Heart left ventricle (tissue), 16 donors: ENCODE results near the gene LMOD3. TPM values are rescaled to one million over a fixed set of nuclear protein-coding genes. Genes with fewer than 3 reads are reported as not detected.

Source experiments
- ATAC-seq, 4 donors: fragments of 200-7000 bp; cut with Tn5 transposase; one replicate each; pipeline ENCODE4 v1.9.1; 2020 to 2022; ENCODE audit warnings: moderate library complexity in 4 of 4, mild to moderate bottlenecking in 3 of 4, moderate number of reproducible peaks in 1 of 4
- DNase-seq, 5 donors: peaks; one replicate each; pipeline ENCODE4 v3.0.0-alpha.2; 2020
- H3K27ac ChIP-seq, 12 donors: fragments of 200-600 bp; sonication (generic) in 4 of 12; one replicate each; pipeline versions ENCODE4 v1.5.0 to v1.8.0; 2016 to 2022; ENCODE audit warnings: mild to moderate bottlenecking in 2 of 12
- H3K27me3 ChIP-seq, 9 donors: fragments of 200-600 bp; sonication (generic) in 2 of 9; one replicate each; pipeline versions ENCODE4 v1.5.1 to v1.8.0; 2016 to 2022; ENCODE audit warnings: mild to moderate bottlenecking in 3 of 9
- H3K36me3 ChIP-seq, 9 donors: fragments of 200-600 bp; sonication (generic) in 2 of 9; one replicate each; pipeline versions ENCODE4 v1.5.0 to v1.8.0; 2018 to 2022; ENCODE audit warnings: mild to moderate bottlenecking in 2 of 9
- H3K4me1 ChIP-seq, 12 donors: fragments of 200-600 bp; sonication (generic) in 4 of 12; one replicate each; pipeline versions ENCODE4 v1.5.0 to v1.8.0; 2016 to 2022; ENCODE audit warnings: mild to moderate bottlenecking in 3 of 12
- H3K4me3 ChIP-seq, 12 donors: fragments of 200-600 bp; sonication (generic) in 4 of 12; one replicate each; pipeline versions ENCODE4 v1.5.0 to v1.8.0; 2017 to 2022; ENCODE audit warnings: mild to moderate bottlenecking in 9 of 12, moderate library complexity in 4 of 12
- H3K9me3 ChIP-seq, 12 donors: fragments of 200-600 bp; sonication (generic) in 4 of 12; one replicate each; pipeline versions ENCODE4 v1.5.0 to v1.8.0; 2016 to 2022; ENCODE audit warnings: mild to moderate bottlenecking in 1 of 12
- POLR2A ChIP-seq, 2 donors: fragments of 450-650 bp; IDR thresholded peaks; one replicate each; pipeline ENCODE4 v1.6.1; 2017; ENCODE audit warnings: antibody characterized with exemption in 2 of 2, mild to moderate bottlenecking in 2 of 2, moderate library complexity in 2 of 2
- WGBS, 4 donors: extraction: QIAGEN DNeasy Blood & Tissue Kit in 2 of 4; methylation state at CpG; one replicate each; pipeline versions ENCODE4 v1.1.5 to v1.1.7; 2013 to 2018; 5-methylcytosine and 5-hydroxymethylcytosine counted together
- intact Hi-C, 10 donors: fragments of 100-400 bp; cut with DNase I; formaldehyde crosslinking; loops; one replicate each; pipeline versions ENCODE4 v1.11.1 to v1.14.2; 2022
- polyA plus RNA-seq, 2 donors: library from polyadenylated mRNA; stranded (reverse); fragments of 200-250 nt; gene quantifications; one replicate each; pipeline ENCODE4 v1.2.3, GENCODE V29; 2013
- total RNA-seq, 9 donors: library from RNA; depleted of rRNA in 2 of 9; stranded (reverse); fragments of >200 nt in 2 of 9; fragmentation: NEBNext Ultra II Directional in 3 of 9; extraction: Animal tissue kit (Norgen Biotek cat#: 25700) in 3 of 9; gene quantifications; one replicate each; pipeline versions ENCODE4 v1.1.0 to v1.2.4, GENCODE V29; 2016 to 2023
- TF ChIP-seq, protein P1 (sequence below), 12 donors: fragments of 200-600 bp; sonication (generic) in 4 of 12; IDR thresholded peaks; one replicate each; pipeline versions ENCODE4 v1.5.0 to v1.8.0; 2018 to 2022; ENCODE audit warnings: antibody characterized with exemption in 12 of 12, mild to moderate bottlenecking in 5 of 12
- donor health status: ischemic (EF 13 %, LVEDD 7.1; RV severe dilation, severe dysfunction).
- donor health status: healthy with polysubstance abuse.
- donor health status: DM: no; HTN: yes; CAD: no.
- donor health status: DM: no; HTN: no; CAD: no.
- donor health status: ischemic (EF 25% LVEDD 6.9; RV normal size, moderate dysfunction).
- donor health status: ischemic (EF 25% LVEDD 5.7; RV mildly dilated, moderate dysfunction).
- donor health status: healthy.
- donor health status: DM: yes; HTN: yes; CAD: no.
- donor health status: ischemic (EF 35%, LVEDD 5.7; RV mildly dilated, moderate dysfunction).
- donor health status: nonischemic (EF 11% LVEDD 7.7; RV severe dilation, severe dysfunction).
- donor health status: DM: yes; HTN: yes; CAD: no.
- donor health status: PGD.
- donor health status: ischemic (EF 29% LVEDD 5.4; RV normal size, mild dysfunction).
- donor health status: nonischemic (EF 23%, LVEDD 6.1; RV moderate dilation, normal function).

The LMOD3 gene
- total and polyA plus RNA-seq, 11 donors: 38.6 to 233 (median 128) TPM

DNA sequence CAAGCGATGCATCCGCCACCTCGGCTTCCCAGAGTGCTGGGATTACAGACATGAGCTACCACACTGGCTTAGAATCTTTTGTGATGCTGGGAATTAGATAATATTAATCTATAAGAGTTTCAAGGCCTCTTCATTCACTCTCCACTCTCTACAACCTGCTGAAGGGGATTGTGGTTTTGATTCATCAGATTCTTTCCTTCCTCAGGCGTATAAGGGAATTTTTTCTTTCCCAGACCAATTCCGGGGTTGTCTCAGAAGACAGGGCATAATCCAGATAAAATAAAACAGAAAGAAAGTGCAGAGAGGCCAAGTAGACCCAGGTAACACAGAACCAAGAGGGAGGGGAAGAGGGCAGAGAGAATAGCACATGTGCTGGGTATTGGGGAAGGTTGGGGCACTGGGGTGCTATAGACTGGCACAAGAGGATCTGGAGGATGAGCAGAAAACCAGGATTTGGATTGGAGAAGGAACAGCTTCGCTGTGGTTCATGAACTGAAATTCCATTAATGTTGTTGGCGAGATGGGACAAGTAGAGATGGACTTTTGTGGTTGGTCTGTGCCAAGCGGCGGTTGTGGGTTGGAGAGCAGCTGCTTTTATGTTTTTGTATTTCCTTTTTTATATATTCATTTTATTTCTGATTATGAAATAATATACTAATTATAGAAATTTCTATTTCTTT lies 24.8 kb downstream of the LMOD3 start:
- Histone ChIP-seq H3K27ac (peak overlapping the region in 4 of 12 donors; percentile 15 to 65 (median 30)), H3K27me3 (no peaks in the 10 kb centered on the region), H3K36me3 (peaks cover 0 to 60% (median 24%) of the 10 kb centered on the region in 9 donors), H3K9me3 (no peaks in the 10 kb centered on the region), H3K4me3 (no peak overlapping the region), H3K4me1 (peaks cover 0 to 87% (median 72%) of the 10 kb centered on the region in 12 donors)
- intact Hi-C loops: no loop called here
- ATAC-seq: no peak
- no peak for TF ChIP-seq POLR2A (IDR thresholded peaks at IDR 0.05)
- TF ChIP-seq, protein P1, sequence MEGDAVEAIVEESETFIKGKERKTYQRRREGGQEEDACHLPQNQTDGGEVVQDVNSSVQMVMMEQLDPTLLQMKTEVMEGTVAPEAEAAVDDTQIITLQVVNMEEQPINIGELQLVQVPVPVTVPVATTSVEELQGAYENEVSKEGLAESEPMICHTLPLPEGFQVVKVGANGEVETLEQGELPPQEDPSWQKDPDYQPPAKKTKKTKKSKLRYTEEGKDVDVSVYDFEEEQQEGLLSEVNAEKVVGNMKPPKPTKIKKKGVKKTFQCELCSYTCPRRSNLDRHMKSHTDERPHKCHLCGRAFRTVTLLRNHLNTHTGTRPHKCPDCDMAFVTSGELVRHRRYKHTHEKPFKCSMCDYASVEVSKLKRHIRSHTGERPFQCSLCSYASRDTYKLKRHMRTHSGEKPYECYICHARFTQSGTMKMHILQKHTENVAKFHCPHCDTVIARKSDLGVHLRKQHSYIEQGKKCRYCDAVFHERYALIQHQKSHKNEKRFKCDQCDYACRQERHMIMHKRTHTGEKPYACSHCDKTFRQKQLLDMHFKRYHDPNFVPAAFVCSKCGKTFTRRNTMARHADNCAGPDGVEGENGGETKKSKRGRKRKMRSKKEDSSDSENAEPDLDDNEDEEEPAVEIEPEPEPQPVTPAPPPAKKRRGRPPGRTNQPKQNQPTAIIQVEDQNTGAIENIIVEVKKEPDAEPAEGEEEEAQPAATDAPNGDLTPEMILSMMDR (IDR thresholded peaks at IDR 0.05): no peak
- WGBS, 4 donors: 88 to 92% (median 90%) methylated on average over 9 of the region's 9 CpGs
- no peak for DNase-seq

- no peaks in the 10 kb centered on the region for H3K9me3 ChIP-seq
- DNase-seq (no peak), ATAC-seq (no peak)
- H3K27ac ChIP-seq: peak overlapping the region in 10 of 12 donors; percentile 29 to 99 (median 55)
- no peak overlapping the region for H3K4me3 ChIP-seq
- peaks cover 0 to 49% (median 12%) of the 10 kb centered on the region in 9 donors for H3K36me3 ChIP-seq
- whole genome bisulfite sequencing, 4 donors: 76 to 85% (median 80%) methylated on average over 4 to 5 of the region's 5 CpGs
- H3K27me3 ChIP-seq: no peaks in the 10 kb centered on the region
- peaks cover 4 to 91% (median 79%) of the 10 kb centered on the region in 12 donors for H3K4me1 ChIP-seq
- no peak for TF ChIP-seq POLR2A (IDR thresholded peaks at IDR 0.05)
- TF ChIP-seq, protein P1 (IDR thresholded peaks at IDR 0.05): no peak
- intact Hi-C loops: no loop called here
Observed at GRCh38 chr3:69096299-69096698, 26.1 kb downstream of the LMOD3 start.

GRCh38 chr3:69095636-69096035 lies 26.8 kb downstream of the LMOD3 start:
- intact Hi-C loops: no loop called here
- peaks cover 0 to 54% (median 9%) of the 10 kb centered on the region in 9 donors for H3K36me3 ChIP-seq

More at GRCh38 chr3:69095636-69096035, 26.8 kb downstream of the LMOD3 start:
- H3K9me3 ChIP-seq: no peaks in the 10 kb centered on the region
- H3K4me3 ChIP-seq: no peak overlapping the region
- no peak for DNase-seq
- H3K27ac ChIP-seq: peak overlapping the region in 10 of 12 donors; percentile 29 to 99 (median 55)
- TF ChIP-seq POLR2A (IDR thresholded peaks at IDR 0.05): no peak
- TF ChIP-seq, protein P1 (IDR thresholded peaks at IDR 0.05): no peak
- peaks cover 4 to 95% (median 80%) of the 10 kb centered on the region in 12 donors for H3K4me1 ChIP-seq
- WGBS, 4 donors: 76 to 81% (median 78%) methylated on average over 5 of the region's 5 CpGs
- no peaks in the 10 kb centered on the region for H3K27me3 ChIP-seq
- no peak for ATAC-seq
